Liver (tissue), 9 donors: ENCODE data around the gene RAD51B. TPM values are rescaled to one million over a fixed set of nuclear protein-coding genes. Genes with fewer than 3 reads are reported as not detected.

ENCODE experiments used
- DNase-seq: peaks from one replicate; pipeline ENCODE4 v3.0.0-alpha.2; 2017; ENCODE audit warnings: low spot score
- H3K27ac ChIP-seq, 2 donors: one replicate each; pipeline ENCODE4 v1.7.0; 2013; ENCODE audit warnings: inconsistent platforms in 2 of 2, low read length in 2 of 2, control low read depth in 1 of 2, low read depth in 1 of 2, mild to moderate bottlenecking in 1 of 2
- H3K27me3 ChIP-seq, 4 donors: one replicate each; pipeline versions ENCODE4 v1.6.1 to v1.7.0; 2013; ENCODE audit warnings: low read length in 3 of 4, inconsistent platforms in 1 of 4, mild to moderate bottlenecking in 1 of 4, moderate library complexity in 1 of 4; ENCODE audit not compliant: control insufficient read depth in 4 of 4, insufficient read depth in 4 of 4
- H3K36me3 ChIP-seq, 4 donors: one replicate each; pipeline versions ENCODE4 v1.6.1 to v1.7.0; 2013; ENCODE audit warnings: low read length in 3 of 4, mild to moderate bottlenecking in 3 of 4, low read depth in 1 of 4, moderate library complexity in 1 of 4; ENCODE audit not compliant: control insufficient read depth in 4 of 4, insufficient read depth in 3 of 4
- H3K4me1 ChIP-seq, 4 donors: one replicate each; pipeline versions ENCODE4 v1.6.1 to v1.7.0; 2013; ENCODE audit warnings: low read length in 3 of 4, mild to moderate bottlenecking in 3 of 4, moderate library complexity in 1 of 4; ENCODE audit not compliant: control insufficient read depth in 4 of 4, insufficient read depth in 4 of 4
- H3K4me3 ChIP-seq, 3 donors: one replicate each; pipeline versions ENCODE4 v1.6.1 to v1.7.0; 2013; ENCODE audit warnings: low read length in 3 of 3, control low read depth in 1 of 3, low read depth in 1 of 3, mild to moderate bottlenecking in 1 of 3
- H3K9ac ChIP-seq, 2 donors: one replicate each; pipeline ENCODE4 v1.7.0; 2013; ENCODE audit warnings: low read length in 2 of 2, mild to moderate bottlenecking in 2 of 2, moderate library complexity in 2 of 2, control low read depth in 1 of 2, low read depth in 1 of 2
- H3K9me3 ChIP-seq, 4 donors: one replicate each; pipeline versions ENCODE4 v1.6.1 to v1.7.0; 2013; ENCODE audit warnings: low read length in 3 of 4; ENCODE audit not compliant: control insufficient read depth in 4 of 4
- ATF3 ChIP-seq: IDR thresholded peaks from 2 replicates; pipeline ENCODE4 v1.6.1; 2016; ENCODE audit warnings: antibody characterized with exemption
- CTCF ChIP-seq: fragments of 150-350 bp; IDR thresholded peaks from 2 replicates; pipeline ENCODE4 v1.5.1; 2017; ENCODE audit warnings: improper control_type of control experiment, low read depth, low read length; ENCODE audit not compliant: missing input control
- EGR1 ChIP-seq, 2 donors: IDR thresholded peaks; 2 replicates each; pipeline ENCODE4 v1.6.1; 2016 to 2018; ENCODE audit warnings: antibody characterized with exemption in 2 of 2, low read depth in 2 of 2
- FOXA1 ChIP-seq: IDR thresholded peaks from 2 replicates; pipeline ENCODE4 v1.6.1; 2016; ENCODE audit warnings: antibody characterized with exemption
- FOXA2 ChIP-seq: IDR thresholded peaks from 2 replicates; pipeline ENCODE4 v1.6.1; 2016; ENCODE audit warnings: antibody characterized with exemption
- GABPA ChIP-seq, 2 donors: IDR thresholded peaks in 1 of 2; conservative IDR thresholded peaks in 1 of 2; 2 replicates each; pipeline ENCODE4 v1.6.1; 2016; ENCODE audit warnings: antibody characterized with exemption in 2 of 2, mild to moderate bottlenecking in 1 of 2, moderate library complexity in 1 of 2
- HNF4A ChIP-seq, 2 donors: conservative IDR thresholded peaks; 2 replicates each; pipeline ENCODE4 v1.6.1; 2016; ENCODE audit warnings: antibody characterized with exemption in 2 of 2, mild to moderate bottlenecking in 2 of 2
- HNF4G ChIP-seq: IDR thresholded peaks from 2 replicates; pipeline ENCODE4 v1.6.1; 2016; ENCODE audit warnings: antibody characterized with exemption
- JUND ChIP-seq, 2 donors: IDR thresholded peaks; 2 replicates each; pipeline ENCODE4 v1.6.1; 2016; ENCODE audit warnings: antibody characterized with exemption in 2 of 2
- NR2F2 ChIP-seq: IDR thresholded peaks from 2 replicates; pipeline ENCODE4 v1.6.1; 2016; ENCODE audit warnings: antibody characterized with exemption
- RAD21 ChIP-seq, 2 donors: IDR thresholded peaks; 2 replicates each; pipeline ENCODE4 v1.6.1; 2016; ENCODE audit warnings: antibody characterized with exemption in 2 of 2, mild to moderate bottlenecking in 2 of 2
- RXRA ChIP-seq, 2 donors: IDR thresholded peaks; 2 replicates each; pipeline ENCODE4 v1.6.1; 2017 to 2018; ENCODE audit warnings: antibody characterized with exemption in 2 of 2, mild to moderate bottlenecking in 1 of 2
- SP1 ChIP-seq: IDR thresholded peaks from 2 replicates; pipeline ENCODE4 v1.6.1; 2018; ENCODE audit warnings: antibody characterized with exemption, mild to moderate bottlenecking
- TAF1 ChIP-seq: conservative IDR thresholded peaks from 2 replicates; pipeline ENCODE4 v1.6.1; 2016; ENCODE audit warnings: antibody characterized with exemption, mild to moderate bottlenecking
- YY1 ChIP-seq: IDR thresholded peaks from 2 replicates; pipeline ENCODE4 v1.6.1; 2016; ENCODE audit warnings: antibody characterized with exemption, mild to moderate bottlenecking
- ZBTB33 ChIP-seq: IDR thresholded peaks from 2 replicates; pipeline ENCODE4 v1.6.1; 2016; ENCODE audit warnings: antibody characterized with exemption
- WGBS: extraction: QIAGEN DNeasy Blood & Tissue Kit; methylation state at CpG from one replicate; pipeline ENCODE4 v1.1.7; 2013; 5-methylcytosine and 5-hydroxymethylcytosine counted together
- polyA plus RNA-seq, 2 donors: library from polyadenylated mRNA; stranded (reverse) in 1 of 2; unstranded in 1 of 2; fragments of 200-250 nt in 1 of 2; fragments of >200 nt in 1 of 2; fragmentation: Nextera tagmentation in 1 of 2; extraction: Ambion mirVana in 1 of 2; gene quantifications; one replicate each; pipeline versions ENCODE4 v1.2.1 to v1.2.3, GENCODE V29; 2013 to 2015
- total RNA-seq, 2 donors: library from RNA; depleted of rRNA; stranded (reverse); fragments of >200 nt; gene quantifications; one replicate each; pipeline ENCODE4 v1.2.3, GENCODE V29; 2014
- TF ChIP-seq, protein P1 (sequence below): IDR thresholded peaks from 2 replicates; pipeline ENCODE4 v1.6.1; 2016; ENCODE audit warnings: antibody characterized with exemption, mild to moderate bottlenecking
- TF ChIP-seq, protein P2 (sequence below): IDR thresholded peaks from 2 replicates; pipeline ENCODE4 v1.6.1; 2016; ENCODE audit warnings: antibody characterized with exemption
- donor health status: healthy.
- donor health status: healthy.
- donor health status: healthy.
- donor health status: healthy.
- donor health status: healthy.

The RAD51B gene
- total and polyA plus RNA-seq, 4 donors = 0.81 to 12.9 (median 2.4) TPM

- Histone ChIP-seq H3K4me1 (peaks cover 6 to 28% (median 14%) of the 10 kb centered on the region in 4 donors), H3K9ac (no peak overlapping the region), H3K27me3 (no peaks in the 10 kb centered on the region), H3K9me3 (peaks cover 0 to 4% (median 0%) of the 10 kb centered on the region in 4 donors), H3K4me3 (no peak overlapping the region), H3K27ac (no peak overlapping the region), H3K36me3 (no peaks in the 10 kb centered on the region)
- no peak for TF ChIP-seq FOXA2
- no peak for TF ChIP-seq JUND (IDR thresholded peaks at IDR 0.05)
- TF ChIP-seq ZBTB33 = no peak
- no peak for TF ChIP-seq GABPA (IDR thresholded peaks at IDR 0.05 in 1 of 2, conservative IDR thresholded peaks at IDR 0.05 in 1 of 2)
- no peak for TF ChIP-seq SP1
- no peak for TF ChIP-seq RAD21 (IDR thresholded peaks at IDR 0.05)
- no peak for TF ChIP-seq HNF4G
- no peak for TF ChIP-seq FOXA1
- no peak for TF ChIP-seq HNF4A (conservative IDR thresholded peaks at IDR 0.05)
- no peak for TF ChIP-seq TAF1
- TF ChIP-seq RXRA (IDR thresholded peaks at IDR 0.05) = no peak
- TF ChIP-seq ATF3 = no peak
- TF ChIP-seq EGR1 (IDR thresholded peaks at IDR 0.05; ENCODE audit: low read depth in 2 of 2) = no peak
- TF ChIP-seq YY1 = no peak
- TF ChIP-seq, protein P1, sequence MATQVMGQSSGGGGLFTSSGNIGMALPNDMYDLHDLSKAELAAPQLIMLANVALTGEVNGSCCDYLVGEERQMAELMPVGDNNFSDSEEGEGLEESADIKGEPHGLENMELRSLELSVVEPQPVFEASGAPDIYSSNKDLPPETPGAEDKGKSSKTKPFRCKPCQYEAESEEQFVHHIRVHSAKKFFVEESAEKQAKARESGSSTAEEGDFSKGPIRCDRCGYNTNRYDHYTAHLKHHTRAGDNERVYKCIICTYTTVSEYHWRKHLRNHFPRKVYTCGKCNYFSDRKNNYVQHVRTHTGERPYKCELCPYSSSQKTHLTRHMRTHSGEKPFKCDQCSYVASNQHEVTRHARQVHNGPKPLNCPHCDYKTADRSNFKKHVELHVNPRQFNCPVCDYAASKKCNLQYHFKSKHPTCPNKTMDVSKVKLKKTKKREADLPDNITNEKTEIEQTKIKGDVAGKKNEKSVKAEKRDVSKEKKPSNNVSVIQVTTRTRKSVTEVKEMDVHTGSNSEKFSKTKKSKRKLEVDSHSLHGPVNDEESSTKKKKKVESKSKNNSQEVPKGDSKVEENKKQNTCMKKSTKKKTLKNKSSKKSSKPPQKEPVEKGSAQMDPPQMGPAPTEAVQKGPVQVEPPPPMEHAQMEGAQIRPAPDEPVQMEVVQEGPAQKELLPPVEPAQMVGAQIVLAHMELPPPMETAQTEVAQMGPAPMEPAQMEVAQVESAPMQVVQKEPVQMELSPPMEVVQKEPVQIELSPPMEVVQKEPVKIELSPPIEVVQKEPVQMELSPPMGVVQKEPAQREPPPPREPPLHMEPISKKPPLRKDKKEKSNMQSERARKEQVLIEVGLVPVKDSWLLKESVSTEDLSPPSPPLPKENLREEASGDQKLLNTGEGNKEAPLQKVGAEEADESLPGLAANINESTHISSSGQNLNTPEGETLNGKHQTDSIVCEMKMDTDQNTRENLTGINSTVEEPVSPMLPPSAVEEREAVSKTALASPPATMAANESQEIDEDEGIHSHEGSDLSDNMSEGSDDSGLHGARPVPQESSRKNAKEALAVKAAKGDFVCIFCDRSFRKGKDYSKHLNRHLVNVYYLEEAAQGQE = no peak
- TF ChIP-seq CTCF = no peak
- no peak for TF ChIP-seq NR2F2
- TF ChIP-seq, protein P2, sequence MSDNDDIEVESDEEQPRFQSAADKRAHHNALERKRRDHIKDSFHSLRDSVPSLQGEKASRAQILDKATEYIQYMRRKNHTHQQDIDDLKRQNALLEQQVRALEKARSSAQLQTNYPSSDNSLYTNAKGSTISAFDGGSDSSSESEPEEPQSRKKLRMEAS = no peak
- 98% methylated on average over 11 of the region's 11 CpGs for WGBS
- no peak for DNase-seq
Observed at GRCh38 chr14:68450391-68451120, 631.0 kb downstream of the RAD51B start.
